Measurements from ENCODE around the gene MMP24OS. TPM values are rescaled to one million over a fixed set of nuclear protein-coding genes. Genes with fewer than 3 reads are reported as not detected.

MMP24OS gene
- polyA plus RNA-seq, 1 experiment: 47.6 TPM

GRCh38 chr20:35271073-35271882, 6.6 kb downstream of the MMP24OS start:
- peaks cover 12% of the 10 kb centered on the region for H3K36me3 ChIP-seq (ENCODE audit: control insufficient read depth, insufficient read depth, low read length)
- ChIA-PET CTCF (interaction anchor here (0.6 to 3.9 kb wide), 7 partner anchors 12 to 179 kb away, joined by 3 to 27 read pairs (median 4); no protein-coding TSS in a partner anchor), POLR2A (no interaction called here)
- TF ChIP-seq CTCF (IDR thresholded peaks at IDR 0.05; ENCODE audit: insufficient read depth, low read depth, low read length): no peak
- H3K27me3 ChIP-seq (ENCODE audit: control insufficient read depth, insufficient read depth, low read length): no peaks in the 10 kb centered on the region
- no peak for DNase-seq (ENCODE audit: low read depth)
- H3K4me3 ChIP-seq (ENCODE audit: low read depth, low read length): no peak overlapping the region

- TF ChIP-seq CTCF (IDR thresholded peaks at IDR 0.05; ENCODE audit: insufficient read depth, low read depth, low read length): no peak
- CTCF ChIA-PET: interaction anchor here (0.6 to 3.9 kb wide), 14 partner anchors 9 to 178 kb away, joined by 3 to 27 read pairs (median 5); partner anchors contain the start of genes EDEM2 and MMP24OS
- Histone ChIP-seq H3K36me3 (ENCODE audit: control insufficient read depth, insufficient read depth, low read length) (peaks cover 10% of the 10 kb centered on the region), H3K4me3 (ENCODE audit: low read depth, low read length) (no peak overlapping the region), H3K27me3 (ENCODE audit: control insufficient read depth, insufficient read depth, low read length) (no peaks in the 10 kb centered on the region)
- POLR2A ChIA-PET: no interaction called here
- DNase-seq (ENCODE audit: low read depth): no peak
Measured at GRCh38 chr20:35270021-35270902, 7.7 kb downstream of the MMP24OS start.

- Histone ChIP-seq H3K27me3 (ENCODE audit: control insufficient read depth, insufficient read depth, low read length) (no peaks in the 10 kb centered on the region), H3K36me3 (ENCODE audit: control insufficient read depth, insufficient read depth, low read length) (peaks cover 10% of the 10 kb centered on the region), H3K4me3 (ENCODE audit: low read depth, low read length) (no peak overlapping the region)
- TF ChIP-seq CTCF (IDR thresholded peaks at IDR 0.05; ENCODE audit: insufficient read depth, low read depth, low read length): peak; percentile 89
- POLR2A ChIA-PET: no interaction called here
- CTCF ChIA-PET: interaction anchor here (0.7 to 3.9 kb wide), 17 partner anchors 10 to 173 kb away, joined by 3 to 27 read pairs (median 5); partner anchors contain the start of genes EDEM2, MMP24 and MMP24OS
- no peak for DNase-seq (ENCODE audit: low read depth)
Measured at GRCh38 chr20:35269055-35269781, 8.7 kb downstream of the MMP24OS start.

- H3K27me3 ChIP-seq (ENCODE audit: control insufficient read depth, insufficient read depth, low read length): no peaks in the 10 kb centered on the region
- ChIA-PET POLR2A (no interaction called here), CTCF (interaction anchor here (1.1 to 3.0 kb wide), 3 partner anchors 122 to 412 kb away, joined by 3 to 13 read pairs (median 3); no protein-coding TSS in a partner anchor)
- H3K4me3 ChIP-seq (ENCODE audit: low read depth, low read length): no peak overlapping the region
- no peak for TF ChIP-seq CTCF (IDR thresholded peaks at IDR 0.05; ENCODE audit: insufficient read depth, low read depth, low read length)
- no peak for DNase-seq (ENCODE audit: low read depth)
- H3K36me3 ChIP-seq (ENCODE audit: control insufficient read depth, insufficient read depth, low read length): peaks cover 10% of the 10 kb centered on the region
Measured at GRCh38 chr20:35267092-35267491, 10.8 kb downstream of the MMP24OS start.

Measured in BJ (cell line).